HepG2 (cell line): ENCODE data around the gene TCAIM. TPM values are rescaled to one million over a fixed set of nuclear protein-coding genes. Genes with fewer than 3 reads are reported as not detected.

ENCODE experiments used
- ATAC-seq: fragments of 200-7000 bp; cut with Tn5 transposase; 3 replicates; pipeline ENCODE4 v1.9.1; 2020; ENCODE audit warnings: mild to moderate bottlenecking, moderate library complexity
- BruUV-seq: library from RNA; stranded (reverse); fragments of 400-500 nt; replicated peaks from 2 replicates; lab custom pipeline; 2021; lab: Mats Ljungman, UMichigan
- CTCF ChIA-PET: fragments of 300-600 bp; formaldehyde crosslinking; extraction: SDS; loops from one replicate; lab custom pipeline; 2021; ENCODE audit warnings: low total read pairs, inconsistent platforms, low intra/inter-chr PET ratio; lab: Yijun Ruan, JAX
- POLR2A ChIA-PET: fragments of 350-600 bp; sonication (Branson Sonifier 250); formaldehyde crosslinking; loops from one replicate; lab custom pipeline; 2020; ENCODE audit warnings: antibody characterized with exemption, inconsistent platforms; lab: Yijun Ruan, JAX
- DNase-seq: peaks from one replicate; pipeline ENCODE4 v3.0.0-alpha.2; 2015; ENCODE audit warnings: low spot score
- FAIRE-seq: peaks from 3 replicates; lab custom pipeline; 2011; peaks lifted over from hg19 to GRCh38; lab: Jason Lieb, UNC
- H2AFZ ChIP-seq: one replicate; pipeline ENCODE4 v1.6.1; 2011; ENCODE audit warnings: low read length, inconsistent platforms
- H3K27ac ChIP-seq: fragments of 300-600 bp; 3 replicates; pipeline ENCODE4 v1.8.0; 2011; ENCODE audit warnings: mixed run types, mild to moderate bottlenecking, mixed read lengths, low read length, inconsistent platforms; ENCODE audit not compliant: insufficient read depth; ENCODE audit errors: extremely low read length
- H3K27me3 ChIP-seq, 2 experiments: fragments of 200-600 bp in 1 of 2; 2 replicates in 1 of 2; 3 replicates in 1 of 2; pipeline versions ENCODE4 v1.6.0 to v1.8.0; 2011; ENCODE audit warnings: low read length in 2 of 2, mild to moderate bottlenecking in 2 of 2, moderate library complexity in 2 of 2, inconsistent platforms in 1 of 2; ENCODE audit not compliant: insufficient read depth in 2 of 2, control insufficient read depth in 1 of 2
- H3K36me3 ChIP-seq, 2 experiments: fragments of 200-600 bp in 1 of 2; replicated peaks in 1 of 2; 2 replicates in 1 of 2; 3 replicates in 1 of 2; pipeline versions ENCODE4 v1.5.1 to v1.8.0; 2011; ENCODE audit warnings: low read length in 2 of 2, inconsistent platforms in 1 of 2; ENCODE audit not compliant: insufficient read depth in 2 of 2, control insufficient read depth in 1 of 2
- H3K4me1 ChIP-seq: 2 replicates; pipeline ENCODE4 v1.5.1; 2012; ENCODE audit warnings: low read length, inconsistent platforms; ENCODE audit not compliant: insufficient read depth
- H3K4me2 ChIP-seq: 2 replicates; pipeline ENCODE4 v1.6.0; 2011; ENCODE audit warnings: low read depth, low read length, inconsistent platforms
- H3K4me3 ChIP-seq, 3 experiments: fragments of 200-600 bp in 1 of 3; sonication (generic), shearing (Covaris generic) in 1 of 3; replicated peaks in 1 of 3; 2 replicates each; pipeline ENCODE4 v1.5.1; 2011 to 2016; ENCODE audit warnings: low read length in 3 of 3, inconsistent platforms in 2 of 3, low read depth in 2 of 3, mild to moderate bottlenecking in 2 of 3, control low read depth in 1 of 3, mixed read lengths in 1 of 3; ENCODE audit not compliant: insufficient read depth in 1 of 3
- H3K79me2 ChIP-seq: one replicate; pipeline ENCODE4 v1.6.1; 2011; ENCODE audit warnings: low read length, inconsistent platforms; ENCODE audit not compliant: insufficient read depth
- H3K9ac ChIP-seq: 2 replicates; pipeline ENCODE4 v1.6.0; 2011; ENCODE audit warnings: mild to moderate bottlenecking, low read depth, low read length, inconsistent platforms; ENCODE audit not compliant: insufficient read depth
- H3K9me3 ChIP-seq: 2 replicates; pipeline ENCODE4 v1.5.1; 2012; ENCODE audit warnings: mild to moderate bottlenecking, low read length
- H4K20me1 ChIP-seq: 2 replicates; pipeline ENCODE4 v1.6.0; 2011; ENCODE audit warnings: inconsistent platforms, mild to moderate bottlenecking, low read length, moderate library complexity; ENCODE audit not compliant: insufficient read depth
- ARID4A ChIP-seq: sonication (generic); formaldehyde crosslinking; IDR thresholded peaks from 2 replicates; pipeline ENCODE4 v1.5.0; 2020; ENCODE audit warnings: mild to moderate bottlenecking, missing genetic modification reagents, borderline replicate concordance
- SP2 ChIP-seq: sonication (generic); formaldehyde crosslinking; IDR thresholded peaks from 2 replicates; pipeline ENCODE4 v1.5.1; 2020; ENCODE audit warnings: mild to moderate bottlenecking, missing genetic modification reagents
- SSRP1 ChIP-seq: IDR thresholded peaks from 2 replicates; pipeline ENCODE4 v1.6.1; 2016; ENCODE audit warnings: control low read depth
- XBP1 ChIP-seq: sonication (generic); formaldehyde crosslinking; IDR thresholded peaks from 2 replicates; pipeline ENCODE4 v1.5.0; 2020; ENCODE audit warnings: missing genetic modification reagents
- ZNF20 ChIP-seq: sonication (generic); formaldehyde crosslinking; IDR thresholded peaks from 2 replicates; pipeline ENCODE4 v1.4.0; 2020; ENCODE audit warnings: mild to moderate bottlenecking, moderate library complexity, missing genetic modification reagents
- ZNF788 ChIP-seq: sonication (generic); formaldehyde crosslinking; IDR thresholded peaks from 2 replicates; pipeline ENCODE4 v1.5.0; 2020; ENCODE audit warnings: mild to moderate bottlenecking, missing genetic modification reagents, borderline replicate concordance
- ZNF800 ChIP-seq: sonication (generic); formaldehyde crosslinking; IDR thresholded peaks from 2 replicates; pipeline ENCODE4 v1.4.0; 2020; ENCODE audit warnings: missing genetic modification reagents
- WGBS: methylation state at CpG from one replicate; pipeline ENCODE4 v1.1.6; 2017; ENCODE audit warnings: low lambda C conversion rate; 5-methylcytosine and 5-hydroxymethylcytosine counted together
- in situ Hi-C: cut with HindIII; loops from 2 replicates; pipeline ENCODE4 v1.10.0; 2017; ENCODE audit warnings: low pct_unique_long_range_greater_than_20kb; ENCODE audit not compliant: extremely low pct_ligation_motif_present
- intact Hi-C: fragments of 100-400 bp; cut with micrococcal nuclease; formaldehyde crosslinking; loops from one replicate; pipeline ENCODE4 v1.10.0; 2022; ENCODE audit not compliant: unreplicated experiment
- polyA plus RNA-seq, 8 experiments: library from polyadenylated mRNA; depleted of rRNA in 3 of 8; stranded (reverse) in 7 of 8; unstranded in 1 of 8; fragments of >200 nt; fragmentation: Illumina TruSeq in 4 of 8; extraction: Trizol in 4 of 8; gene quantifications; 2 replicates each; pipeline versions ENCODE4 v1.2.1 to v1.2.3, GENCODE V29; 2011 to 2016; ENCODE audit warnings: low read depth in 4 of 8, missing spikeins in 1 of 8, mixed read lengths in 1 of 8; ENCODE audit not compliant: insufficient read depth in 1 of 8
- total RNA-seq, 5 experiments: library from RNA; depleted of rRNA; stranded (reverse); fragments of >200 nt; fragmentation: Illumina TruSeq; extraction: Trizol; gene quantifications; 2 replicates each; pipeline ENCODE4 v1.2.3, GENCODE V29; 2016; ENCODE audit warnings: low read depth in 1 of 5
- TF ChIP-seq, protein P1 (sequence below): sonication (generic); formaldehyde crosslinking; IDR thresholded peaks from 2 replicates; pipeline ENCODE4 v1.5.1; 2020; ENCODE audit warnings: mild to moderate bottlenecking, moderate library complexity, missing genetic modification reagents
- TF ChIP-seq, protein P2 (sequence below): IDR thresholded peaks from 2 replicates; pipeline ENCODE4 v1.6.1; 2016
- TF ChIP-seq, protein P3 (sequence below): sonication (generic); formaldehyde crosslinking; IDR thresholded peaks from 2 replicates; pipeline ENCODE4 v1.5.1; 2020; ENCODE audit warnings: mild to moderate bottlenecking, missing genetic modification reagents, moderate library complexity

Gene TCAIM
- total and polyA plus RNA-seq, 2 of the 13 experiments (the other 11 are each of a cell fraction or from before 2014, with no cell fraction given), result 16.9 to 22.6 TPM

GRCh38 chr3:44355362-44356033 is 16.9 kb downstream of the TCAIM start:
- FAIRE-seq, result no peak
- no peak for TF ChIP-seq XBP1 (CRISPR knock-in tag)
- TF ChIP-seq, protein P1, sequence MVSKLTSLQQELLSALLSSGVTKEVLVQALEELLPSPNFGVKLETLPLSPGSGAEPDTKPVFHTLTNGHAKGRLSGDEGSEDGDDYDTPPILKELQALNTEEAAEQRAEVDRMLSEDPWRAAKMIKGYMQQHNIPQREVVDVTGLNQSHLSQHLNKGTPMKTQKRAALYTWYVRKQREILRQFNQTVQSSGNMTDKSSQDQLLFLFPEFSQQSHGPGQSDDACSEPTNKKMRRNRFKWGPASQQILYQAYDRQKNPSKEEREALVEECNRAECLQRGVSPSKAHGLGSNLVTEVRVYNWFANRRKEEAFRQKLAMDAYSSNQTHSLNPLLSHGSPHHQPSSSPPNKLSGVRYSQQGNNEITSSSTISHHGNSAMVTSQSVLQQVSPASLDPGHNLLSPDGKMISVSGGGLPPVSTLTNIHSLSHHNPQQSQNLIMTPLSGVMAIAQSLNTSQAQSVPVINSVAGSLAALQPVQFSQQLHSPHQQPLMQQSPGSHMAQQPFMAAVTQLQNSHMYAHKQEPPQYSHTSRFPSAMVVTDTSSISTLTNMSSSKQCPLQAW (CRISPR knock-in tag), result no peak
- TF ChIP-seq, protein P2, sequence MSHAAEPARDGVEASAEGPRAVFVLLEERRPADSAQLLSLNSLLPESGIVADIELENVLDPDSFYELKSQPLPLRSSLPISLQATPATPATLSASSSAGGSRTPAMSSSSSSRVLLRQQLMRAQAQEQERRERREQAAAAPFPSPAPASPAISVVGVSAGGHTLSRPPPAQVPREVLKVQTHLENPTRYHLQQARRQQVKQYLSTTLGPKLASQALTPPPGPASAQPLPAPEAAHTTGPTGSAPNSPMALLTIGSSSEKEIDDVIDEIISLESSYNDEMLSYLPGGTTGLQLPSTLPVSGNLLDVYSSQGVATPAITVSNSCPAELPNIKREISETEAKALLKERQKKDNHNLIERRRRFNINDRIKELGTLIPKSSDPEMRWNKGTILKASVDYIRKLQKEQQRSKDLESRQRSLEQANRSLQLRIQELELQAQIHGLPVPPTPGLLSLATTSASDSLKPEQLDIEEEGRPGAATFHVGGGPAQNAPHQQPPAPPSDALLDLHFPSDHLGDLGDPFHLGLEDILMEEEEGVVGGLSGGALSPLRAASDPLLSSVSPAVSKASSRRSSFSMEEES (CRISPR knock-in tag), result no peak
- no peak for TF ChIP-seq SSRP1 (CRISPR knock-in tag)
- TF ChIP-seq ARID4A (CRISPR knock-in tag), result no peak
- no peak for TF ChIP-seq SP2 (CRISPR knock-in tag)
- TF ChIP-seq ZNF20 (CRISPR knock-in tag), result no peak
- no peak for TF ChIP-seq ZNF800 (CRISPR knock-in tag)
- TF ChIP-seq, protein P3, sequence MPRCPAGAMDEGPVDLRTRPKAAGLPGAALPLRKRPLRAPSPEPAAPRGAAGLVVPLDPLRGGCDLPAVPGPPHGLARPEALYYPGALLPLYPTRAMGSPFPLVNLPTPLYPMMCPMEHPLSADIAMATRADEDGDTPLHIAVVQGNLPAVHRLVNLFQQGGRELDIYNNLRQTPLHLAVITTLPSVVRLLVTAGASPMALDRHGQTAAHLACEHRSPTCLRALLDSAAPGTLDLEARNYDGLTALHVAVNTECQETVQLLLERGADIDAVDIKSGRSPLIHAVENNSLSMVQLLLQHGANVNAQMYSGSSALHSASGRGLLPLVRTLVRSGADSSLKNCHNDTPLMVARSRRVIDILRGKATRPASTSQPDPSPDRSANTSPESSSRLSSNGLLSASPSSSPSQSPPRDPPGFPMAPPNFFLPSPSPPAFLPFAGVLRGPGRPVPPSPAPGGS (CRISPR knock-in tag), result no peak
- TF ChIP-seq ZNF788 (CRISPR knock-in tag), result no peak

More at GRCh38 chr3:44355362-44356033, 16.9 kb downstream of the TCAIM start:
- WGBS, result 70% methylated on average over 2 of the region's 2 CpGs
- H3K36me3 ChIP-seq, result no peaks in the 10 kb centered on the region; a peak in 1 of 5 replicates
- peaks cover 76% of the 10 kb centered on the region for H3K4me1 ChIP-seq
- ChIA-PET CTCF (no interaction called here), POLR2A (interaction anchor here (2.0 kb wide), 1 partner anchor 17 kb away, joined by 9 read pairs; the partner anchor contains the start of gene TCAIM)
- H3K9ac ChIP-seq, result no peak overlapping the region
- H3K4me2 ChIP-seq, result no peak overlapping the region
- H3K27ac ChIP-seq, result no peak overlapping the region
- H2AFZ ChIP-seq, result no peak overlapping the region
- DNase-seq (peak; percentile 9), ATAC-seq (no peak)
- no TSS peak for BruUV-seq
- no peak overlapping the region for H3K4me3 ChIP-seq
- H3K27me3 ChIP-seq, result no peaks in the 10 kb centered on the region
- intact Hi-C loops, result no loop called here
- H4K20me1 ChIP-seq, result no peaks in the 10 kb centered on the region
- no peaks in the 10 kb centered on the region for H3K9me3 ChIP-seq
- in situ Hi-C loops, result no loop called here
- peaks cover 2% of the 10 kb centered on the region for H3K79me2 ChIP-seq
